GM21576 (cell line): Measurements from ENCODE around the gene CCDC157.
A peak's percentile ranks its signal among the peaks of the same experiment; 100 is the strongest.
"Not testable (repeated sequence)": the region's sequence is repeated elsewhere in the genome, so short reads cannot be mapped to it uniquely, and the experiment has no call there.

Experiments used
- ATAC-seq: cut with Tn5 transposase; IDR thresholded peaks from one replicate; pipeline ENCODE4 v1.9.1; 2021; ENCODE audit warnings: mild to moderate bottlenecking, moderate library complexity; ENCODE audit not compliant: unreplicated experiment

CCDC157 gene

DNA sequence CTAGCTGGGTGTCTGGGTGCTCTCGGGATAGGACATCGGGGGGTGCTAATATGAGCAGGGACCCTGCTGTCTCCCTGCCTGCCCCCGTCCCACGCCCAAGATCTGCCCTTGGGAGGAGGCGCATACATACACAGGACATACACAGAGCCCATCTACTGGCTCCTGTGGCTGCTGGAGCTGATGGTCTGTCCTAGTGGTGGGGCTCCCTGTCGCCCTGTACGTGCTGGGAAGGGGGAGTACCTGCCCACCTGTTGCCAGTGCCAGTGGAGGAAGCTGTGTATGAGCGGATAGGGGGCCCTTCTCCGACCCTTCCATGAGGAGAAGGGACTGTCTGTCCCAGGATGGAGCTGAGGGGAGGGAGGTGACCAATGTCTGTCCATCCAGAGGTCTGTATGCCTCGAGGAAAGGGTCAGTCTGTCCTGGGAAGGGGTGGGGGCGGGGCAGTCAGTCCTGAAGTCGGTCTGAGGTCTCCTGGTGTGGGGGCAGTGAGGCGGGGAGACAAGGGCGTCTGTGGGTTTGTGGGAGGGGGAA is 31.0 kb upstream of the CCDC157 start:
- ATAC-seq, result no peak

DNA sequence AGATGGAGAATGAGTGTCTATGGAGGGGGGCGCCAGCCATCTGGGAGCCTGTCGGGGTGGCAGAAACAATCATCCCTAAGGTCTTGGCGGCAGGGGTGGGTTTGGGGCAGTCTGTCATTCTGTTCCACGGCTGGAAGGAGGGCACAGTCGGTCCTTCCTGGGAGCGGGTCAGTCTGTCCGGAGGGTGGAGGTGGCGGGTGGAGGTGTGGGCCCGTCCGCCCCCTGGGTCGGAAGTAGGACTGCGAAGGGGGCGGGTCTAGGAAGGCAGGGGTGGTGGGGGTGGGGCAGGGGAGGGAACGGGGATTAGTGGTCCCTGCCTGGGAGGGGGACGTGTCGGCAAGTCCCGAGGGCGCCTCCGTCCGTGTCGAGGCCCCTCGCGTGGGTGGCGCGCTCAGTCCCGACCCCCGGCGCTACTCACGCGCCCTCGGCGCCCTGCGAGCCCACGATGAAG is 30.5 kb upstream of the CCDC157 start:
- ATAC-seq, result peak; percentile 19

GRCh38 chr22:30326706-30327362 is 30.0 kb upstream of the CCDC157 start, which contains the start of gene TBC1D10A:
Gene TBC1D10A, minus strand, starts transcription at chr22:30326941. Its CDS starts 60 bp downstream, at chr22:30326881.
- peak; percentile 74 for ATAC-seq

DNA sequence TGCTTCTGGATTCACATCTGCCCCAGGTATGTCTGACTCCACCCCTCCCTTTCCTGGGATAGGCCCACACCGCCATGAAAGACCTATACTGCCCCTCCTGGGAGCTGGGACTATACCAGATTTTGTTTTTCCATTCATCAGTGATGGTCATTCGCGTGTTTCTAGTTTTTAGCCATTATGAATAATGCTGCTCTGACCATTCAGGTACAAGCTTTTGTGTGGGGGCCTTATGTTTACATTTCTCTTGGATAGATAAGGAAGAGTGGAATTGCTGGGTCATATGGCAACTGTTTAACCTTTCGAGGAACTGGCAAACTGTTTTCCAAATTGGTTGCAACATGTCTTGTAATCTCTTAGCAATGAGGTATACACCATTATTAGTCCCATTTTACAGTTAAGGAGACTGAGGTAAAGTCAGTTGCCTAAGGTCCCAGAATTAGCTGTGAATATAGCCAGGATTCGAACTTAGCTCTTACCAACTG is 28.9 kb upstream of the CCDC157 start:
- ATAC-seq, result no peak

DNA sequence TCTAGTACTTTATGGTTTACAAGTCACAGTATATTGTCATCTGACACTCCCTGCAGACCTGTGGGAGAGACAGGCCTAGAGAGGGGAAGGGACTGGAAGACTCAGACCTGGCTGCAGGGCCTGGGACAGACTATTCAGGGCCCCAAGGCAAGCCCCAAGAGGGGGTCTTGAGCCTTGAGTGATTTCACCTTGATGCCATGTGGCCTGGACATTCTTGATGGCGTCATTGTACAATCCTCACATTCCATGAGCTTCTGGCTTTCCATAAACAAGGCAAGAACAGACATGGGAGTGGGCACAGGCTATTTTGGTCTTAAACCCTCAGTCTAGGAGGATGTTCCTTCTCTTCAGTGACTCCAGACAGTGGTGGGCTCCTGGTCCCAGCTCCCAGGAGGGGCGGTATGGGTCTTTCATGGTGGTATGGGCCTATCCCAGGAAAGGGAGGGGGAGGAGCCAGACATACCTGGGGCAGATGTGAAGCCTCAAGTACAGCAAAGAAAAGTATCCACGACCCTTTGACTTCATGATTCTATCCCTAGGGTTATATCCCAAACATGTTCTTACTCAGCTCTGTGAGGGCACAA is 28.2 kb upstream of the CCDC157 start:
- no peak for ATAC-seq

- ATAC-seq, result no peak
Measured at GRCh38 chr22:30332551-30332950, 24.3 kb upstream of the CCDC157 start.

DNA sequence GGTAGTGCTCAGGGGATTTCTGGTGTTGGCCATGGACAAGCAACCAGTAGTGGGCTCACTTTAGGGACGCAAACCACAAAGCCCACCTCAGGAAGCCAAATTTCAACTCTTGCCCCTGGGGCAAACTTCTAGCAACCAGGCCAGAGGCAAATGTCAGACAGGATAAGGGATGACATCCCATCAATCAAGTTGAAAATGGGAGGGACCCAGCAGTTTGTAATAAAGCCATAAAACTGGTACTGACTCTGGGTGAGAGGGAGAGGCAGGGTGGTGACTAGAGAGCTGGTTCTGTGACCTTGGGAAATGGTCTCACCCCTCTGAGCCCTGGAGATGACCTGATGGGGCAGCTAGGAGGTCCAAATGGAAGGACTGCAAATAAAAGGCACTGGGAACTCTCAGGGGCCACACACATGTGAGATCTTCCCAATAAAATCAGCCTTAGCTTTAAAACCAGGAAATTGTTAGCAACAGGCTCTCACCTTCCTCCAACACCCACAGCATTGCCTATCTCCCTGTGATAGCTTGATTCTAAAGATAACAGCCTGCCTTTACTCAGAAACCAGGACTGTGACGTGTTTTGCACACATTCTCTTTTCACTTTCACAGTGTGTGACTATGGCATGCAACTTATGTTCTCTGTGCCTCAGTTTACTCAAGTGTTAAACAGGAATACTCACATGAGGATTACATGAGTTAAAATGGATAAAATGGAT is 23.7 kb upstream of the CCDC157 start:
- no peak for ATAC-seq

DNA sequence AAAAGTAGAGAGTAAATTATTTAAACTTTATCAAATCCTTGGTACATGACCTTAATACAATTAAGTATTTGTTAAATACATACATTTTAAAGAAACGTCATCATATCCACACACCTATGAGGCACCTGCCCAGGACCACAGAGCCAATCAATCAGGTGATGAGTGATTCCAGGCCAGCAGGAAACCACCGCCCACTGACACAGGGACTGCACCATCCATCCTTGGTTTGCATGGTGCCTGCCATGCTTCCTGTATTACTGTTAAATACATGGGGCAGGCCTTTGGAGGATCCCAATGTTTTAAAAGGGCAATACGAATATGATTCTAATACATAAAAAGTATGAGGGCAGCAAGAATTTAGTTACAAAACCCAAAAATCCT is 23.1 kb upstream of the CCDC157 start:
- no peak for ATAC-seq

DNA sequence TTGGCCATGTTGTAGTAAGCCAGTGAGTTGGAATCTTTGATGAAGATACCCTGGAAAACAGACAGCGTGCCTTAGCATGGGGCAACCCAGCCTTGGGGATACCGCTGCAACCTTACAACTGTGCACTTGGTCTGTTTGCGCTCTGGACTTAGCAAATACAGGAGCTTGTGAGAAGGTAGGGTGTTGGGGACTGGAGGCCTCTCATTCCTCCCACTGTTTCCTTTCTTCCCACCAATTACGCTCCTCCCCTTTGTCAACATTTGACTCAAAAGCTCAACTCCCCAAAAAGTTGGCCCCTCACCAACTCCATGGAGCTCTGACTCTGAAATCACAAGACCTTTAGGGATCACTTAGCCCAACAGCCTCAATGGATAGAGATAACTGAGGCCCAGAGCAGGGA is 22.2 kb upstream of the CCDC157 start:
- no peak for ATAC-seq

DNA sequence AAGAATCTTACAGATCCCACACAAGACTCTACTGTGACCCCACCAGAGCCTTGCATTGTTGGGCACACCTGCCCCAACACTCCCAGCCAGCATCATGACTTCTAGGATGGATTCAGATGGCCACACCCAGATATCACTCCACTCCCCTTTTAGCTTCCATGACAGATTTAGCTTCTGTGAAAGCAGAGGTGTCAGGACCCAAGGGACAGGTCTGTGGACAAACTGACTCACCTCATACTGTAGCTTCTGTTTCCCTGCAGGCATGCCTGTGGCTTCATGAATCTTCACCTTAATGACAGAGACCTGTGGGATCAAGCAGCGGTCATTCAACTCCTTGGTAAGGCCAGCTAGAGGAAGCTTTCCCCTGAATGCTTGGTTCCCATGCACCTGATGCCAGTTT is 21.6 kb upstream of the CCDC157 start:
- ATAC-seq, result no peak

- ATAC-seq, result no peak
Measured at GRCh38 chr22:30336752-30337460, 19.9 kb upstream of the CCDC157 start.

- no peak for ATAC-seq
Measured at GRCh38 chr22:30337461-30337778, 19.4 kb upstream of the CCDC157 start.

GRCh38 chr22:30338341-30338740 is 18.5 kb upstream of the CCDC157 start:
- not testable (repeated sequence) for ATAC-seq

DNA sequence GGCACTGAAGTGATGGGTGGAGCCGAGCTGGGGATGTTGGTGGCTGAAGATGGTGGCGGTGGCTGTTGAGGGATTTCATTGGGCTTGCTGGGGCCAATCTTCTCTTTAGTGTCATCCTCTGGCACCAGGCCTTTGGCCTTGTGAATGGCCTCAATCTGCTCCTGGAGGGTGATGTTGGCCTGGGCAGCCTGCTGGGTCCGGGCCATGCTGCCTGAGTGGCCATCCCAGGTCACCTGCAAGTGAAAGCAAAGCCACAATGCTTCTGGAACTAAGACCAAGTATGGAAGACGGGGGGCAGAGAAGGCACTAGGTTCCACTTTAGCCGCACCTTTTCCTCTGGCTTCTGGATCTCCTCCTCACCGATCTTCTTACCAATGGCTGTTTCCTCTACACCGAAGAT is 18.0 kb upstream of the CCDC157 start:
- ATAC-seq, result no peak

- ATAC-seq, result no peak
Measured at GRCh38 chr22:30340911-30341685, 15.7 kb upstream of the CCDC157 start.

DNA sequence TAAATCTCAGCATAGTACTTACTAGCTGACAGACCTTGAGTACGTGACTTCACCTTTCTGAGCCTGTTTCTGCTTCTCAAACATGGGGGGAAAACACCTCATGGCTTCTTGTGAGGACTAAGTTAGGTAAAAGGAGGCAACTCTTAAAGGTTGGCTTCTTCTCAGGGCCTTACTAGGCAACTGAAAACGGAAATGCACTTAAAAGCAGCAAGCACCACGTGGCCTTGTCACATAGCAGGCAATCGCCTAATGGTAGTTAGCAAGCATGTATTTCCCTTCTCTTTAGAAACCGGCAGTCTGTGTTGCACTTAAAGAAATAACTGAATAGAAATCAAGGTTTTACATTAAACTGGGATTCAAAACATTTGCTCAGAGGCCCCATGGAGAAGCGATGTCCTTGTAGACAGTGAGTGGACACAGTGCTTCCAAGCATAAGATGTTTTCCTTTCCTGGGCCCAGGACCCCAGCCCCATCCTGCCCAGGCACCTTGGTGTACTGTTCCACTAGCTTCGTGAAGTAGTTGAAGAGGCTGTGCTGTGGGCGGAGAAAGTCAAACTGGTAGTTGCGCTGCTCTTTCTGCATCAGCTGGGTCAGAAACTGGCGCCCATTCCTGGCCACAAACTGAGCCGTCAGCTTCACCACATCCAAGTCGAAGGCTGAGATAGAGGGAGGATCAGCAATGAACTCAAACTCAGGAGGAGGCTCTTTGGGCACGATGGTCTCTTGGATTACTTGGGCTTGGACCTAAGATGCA is 12.2 kb upstream of the CCDC157 start:
- no peak for ATAC-seq

GRCh38 chr22:30347255-30347892 is 9.4 kb upstream of the CCDC157 start:
- ATAC-seq, result no peak

DNA sequence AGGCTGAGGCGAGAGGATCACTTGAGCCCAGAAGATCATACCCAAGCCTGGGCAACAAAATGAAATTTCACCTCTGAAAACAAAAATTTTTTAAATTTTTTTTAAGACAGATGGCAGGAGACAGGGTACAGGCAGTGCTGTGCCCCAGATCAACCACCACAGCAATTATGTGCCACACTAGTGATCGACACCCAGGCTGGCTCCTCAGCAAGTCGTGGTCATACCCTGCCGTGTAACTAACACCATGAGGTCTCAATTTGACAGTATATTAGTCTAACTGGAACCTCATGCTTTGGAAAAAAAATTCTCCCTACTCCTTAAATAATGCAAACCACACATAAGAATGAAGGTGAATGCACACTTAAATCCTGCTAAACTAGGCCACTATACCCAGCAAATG is 8.4 kb upstream of the CCDC157 start:
- no peak for ATAC-seq

DNA sequence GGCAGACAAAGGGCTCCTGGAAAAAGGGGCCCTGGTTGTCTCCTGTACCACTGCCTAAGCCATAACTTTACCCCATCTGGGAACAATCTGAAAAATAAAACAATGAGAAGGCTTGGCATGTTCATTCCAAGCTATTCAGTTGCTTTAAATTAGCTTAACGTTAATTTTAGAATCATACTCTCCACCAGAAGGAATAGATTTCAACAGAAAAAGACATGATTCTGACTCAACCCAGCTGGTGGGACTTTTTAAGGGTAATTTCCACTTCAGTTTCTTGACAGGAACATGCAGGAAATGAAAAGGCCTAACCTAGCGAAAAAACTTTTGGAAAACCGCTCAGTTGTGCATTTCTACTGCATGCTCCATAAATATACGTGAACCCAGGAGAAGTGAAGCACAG is 8.0 kb upstream of the CCDC157 start:
- ATAC-seq, result no peak
